GM20000 (cell line): Measurements from ENCODE around the gene B3GNT8.
"Not testable (repeated sequence)": the region's sequence is repeated elsewhere in the genome, so short reads cannot be mapped to it uniquely, and the experiment has no call there.

Source experiments
- DNase-seq: peaks from one replicate; pipeline ENCODE4 v3.0.0; 2012; ENCODE audit warnings: low spot score
- TF ChIP-seq, protein P1 (sequence below): IDR thresholded peaks from 2 replicates; pipeline ENCODE4 v1.5.1; 2012; ENCODE audit warnings: mild to moderate bottlenecking, control low read depth; ENCODE audit errors: extremely low read depth, missing control alignments

The B3GNT8 gene

DNA sequence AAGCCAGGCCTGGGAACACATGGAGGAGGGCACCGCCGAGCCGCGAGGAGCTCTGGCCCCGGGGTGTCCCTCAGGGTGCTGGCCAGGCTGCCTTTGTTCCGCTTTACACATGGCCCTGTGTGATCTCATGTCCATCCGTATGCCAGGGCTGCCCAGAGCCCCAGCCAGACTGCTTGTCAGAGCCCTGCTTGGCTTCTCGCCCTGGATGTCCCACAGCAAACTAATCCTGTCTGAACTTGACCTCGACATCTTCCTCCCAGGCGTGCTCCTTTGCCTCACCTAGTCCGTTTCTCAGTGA lies 15.3 kb downstream of the B3GNT8 start:
- TF ChIP-seq, protein P1, sequence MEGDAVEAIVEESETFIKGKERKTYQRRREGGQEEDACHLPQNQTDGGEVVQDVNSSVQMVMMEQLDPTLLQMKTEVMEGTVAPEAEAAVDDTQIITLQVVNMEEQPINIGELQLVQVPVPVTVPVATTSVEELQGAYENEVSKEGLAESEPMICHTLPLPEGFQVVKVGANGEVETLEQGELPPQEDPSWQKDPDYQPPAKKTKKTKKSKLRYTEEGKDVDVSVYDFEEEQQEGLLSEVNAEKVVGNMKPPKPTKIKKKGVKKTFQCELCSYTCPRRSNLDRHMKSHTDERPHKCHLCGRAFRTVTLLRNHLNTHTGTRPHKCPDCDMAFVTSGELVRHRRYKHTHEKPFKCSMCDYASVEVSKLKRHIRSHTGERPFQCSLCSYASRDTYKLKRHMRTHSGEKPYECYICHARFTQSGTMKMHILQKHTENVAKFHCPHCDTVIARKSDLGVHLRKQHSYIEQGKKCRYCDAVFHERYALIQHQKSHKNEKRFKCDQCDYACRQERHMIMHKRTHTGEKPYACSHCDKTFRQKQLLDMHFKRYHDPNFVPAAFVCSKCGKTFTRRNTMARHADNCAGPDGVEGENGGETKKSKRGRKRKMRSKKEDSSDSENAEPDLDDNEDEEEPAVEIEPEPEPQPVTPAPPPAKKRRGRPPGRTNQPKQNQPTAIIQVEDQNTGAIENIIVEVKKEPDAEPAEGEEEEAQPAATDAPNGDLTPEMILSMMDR: no peak
- DNase-seq: no peak

DNA sequence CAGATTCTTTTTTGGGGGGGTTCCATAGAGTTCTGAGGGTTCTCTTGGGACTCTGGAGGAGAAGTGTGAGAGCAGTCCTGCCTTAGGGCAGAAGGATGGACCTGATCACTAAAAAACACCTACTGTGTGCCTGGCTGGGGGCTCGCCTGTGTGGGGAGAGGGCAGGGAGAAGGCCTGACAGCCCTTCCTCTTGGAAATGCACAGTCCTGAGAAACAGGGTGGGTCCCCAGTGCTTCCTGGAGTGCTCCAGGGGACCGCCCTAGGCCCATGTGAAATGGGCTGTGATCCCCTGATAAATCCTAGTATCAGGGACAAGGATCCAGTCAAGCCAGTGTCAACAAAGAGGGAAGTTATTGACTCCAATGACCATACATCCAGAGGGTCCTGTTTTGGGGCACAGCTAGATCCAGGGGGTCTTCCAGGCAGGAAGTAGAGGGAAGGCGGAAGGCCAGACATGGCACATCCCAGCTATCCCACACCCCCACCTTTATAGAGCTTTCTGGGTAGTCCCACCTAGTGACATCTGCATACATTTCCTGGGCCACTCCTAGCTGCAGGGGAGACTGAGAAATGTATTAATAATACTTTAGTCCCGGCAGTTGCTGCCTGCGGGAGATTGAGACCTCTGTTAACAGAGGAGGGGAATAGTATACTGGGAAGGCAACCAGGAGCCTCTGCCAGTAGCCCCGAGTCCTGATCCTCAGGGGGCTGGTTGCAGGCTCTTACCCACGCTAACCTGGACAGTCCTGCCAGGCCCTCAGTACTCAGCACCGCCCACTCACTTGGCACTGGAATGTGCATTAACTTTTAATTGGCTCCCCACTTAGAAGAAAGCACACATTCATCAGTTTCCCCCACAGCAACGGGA lies 15.8 kb downstream of the B3GNT8 start:
- no peak for DNase-seq
- TF ChIP-seq, protein P1: no peak

DNA sequence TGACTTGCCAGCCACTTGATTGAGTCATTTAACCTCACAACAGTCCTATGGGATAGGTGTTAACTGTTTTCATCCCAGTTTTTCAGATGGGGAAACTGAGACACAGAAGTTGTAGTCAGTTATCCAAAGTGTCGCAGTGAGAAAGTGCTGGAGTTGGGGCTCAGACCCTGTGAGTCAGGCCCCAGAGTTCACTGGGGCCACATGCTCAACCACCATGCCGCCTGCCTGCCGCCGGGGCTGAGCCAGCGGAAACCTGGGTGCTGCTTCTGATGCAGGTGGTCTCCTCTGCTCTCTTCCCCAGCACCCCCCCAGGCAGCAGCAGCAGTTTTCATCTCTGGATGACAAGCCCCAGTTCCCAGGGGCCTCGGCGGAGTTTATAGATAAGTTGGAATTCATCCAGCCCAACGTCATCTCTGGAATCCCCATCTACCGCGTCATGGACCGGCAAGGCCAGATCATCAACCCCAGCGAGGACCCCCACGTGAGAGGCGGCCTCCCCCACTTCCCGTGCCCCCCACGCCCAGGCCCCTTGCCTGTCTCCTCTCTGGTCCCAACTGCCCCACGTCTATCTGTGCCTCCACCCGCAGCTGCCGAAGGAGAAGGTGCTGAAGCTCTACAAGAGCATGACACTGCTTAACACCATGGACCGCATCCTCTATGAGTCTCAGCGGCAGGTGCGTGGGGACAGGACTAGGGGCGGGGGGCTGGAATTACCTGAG lies 16.7 kb downstream of the B3GNT8 start:
- no peak for DNase-seq
- TF ChIP-seq, protein P1: no peak

DNA sequence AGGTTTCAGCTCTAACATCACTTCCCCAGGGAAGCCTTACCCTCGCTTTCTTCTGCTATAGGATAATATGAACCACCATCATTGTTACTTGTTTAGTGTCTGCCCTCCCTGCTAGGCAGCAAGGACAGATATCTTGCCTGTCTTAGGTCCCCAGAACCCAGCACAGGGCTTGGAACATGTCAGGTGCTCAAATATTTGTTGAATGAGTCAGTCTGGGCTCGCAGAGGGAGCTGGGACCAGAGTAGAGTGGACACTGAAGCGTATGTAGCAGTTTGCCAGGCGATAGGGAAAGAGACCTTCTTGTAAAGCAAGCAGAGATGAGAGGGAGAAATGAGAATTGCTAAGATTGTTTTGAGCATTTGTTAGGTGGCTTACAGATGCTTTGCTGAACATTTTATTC lies 17.9 kb downstream of the B3GNT8 start:
- no peak for DNase-seq
- TF ChIP-seq, protein P1: no peak

DNA sequence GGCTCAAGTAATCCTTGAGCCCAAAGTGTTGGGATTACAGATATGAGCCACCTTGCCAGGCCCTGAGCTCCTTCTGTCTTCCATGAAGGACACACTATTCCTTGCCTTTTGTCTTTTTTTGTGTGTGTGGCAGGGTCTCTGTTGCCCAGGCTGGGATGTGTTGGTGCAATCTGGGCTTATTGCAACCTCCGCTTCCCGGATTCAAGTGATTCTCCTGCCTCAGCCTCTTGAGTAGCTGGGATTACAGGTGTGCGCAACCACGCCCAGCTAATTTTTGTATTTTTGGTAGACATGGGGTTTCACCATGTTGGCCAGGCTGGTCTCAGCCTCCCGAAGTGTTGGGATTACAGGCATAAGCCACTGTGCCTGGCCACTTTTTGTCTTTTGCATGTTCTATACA lies 18.3 kb downstream of the B3GNT8 start:
- not testable (repeated sequence) for DNase-seq

DNA sequence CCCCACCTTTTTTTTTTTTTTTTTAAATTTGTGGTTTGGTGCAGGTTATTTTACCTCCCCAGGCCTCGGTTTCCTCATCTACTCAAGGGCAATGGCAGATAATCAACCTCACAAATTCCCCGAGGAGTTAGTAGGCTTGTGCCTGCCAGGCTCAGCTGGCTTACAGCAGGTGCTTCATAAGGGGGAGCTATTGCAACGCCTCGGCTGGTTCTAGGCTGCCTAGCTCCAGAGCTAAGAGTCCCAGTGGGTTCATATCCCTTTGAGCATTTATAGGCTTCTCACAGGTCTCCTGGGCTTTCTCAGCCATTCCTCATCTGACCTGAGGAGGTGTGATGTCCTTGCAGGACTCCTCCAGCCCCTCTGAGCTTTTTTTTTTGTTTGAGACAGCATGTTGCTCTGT lies 18.9 kb downstream of the B3GNT8 start:
- DNase-seq: no peak
- TF ChIP-seq, protein P1: no peak

DNA sequence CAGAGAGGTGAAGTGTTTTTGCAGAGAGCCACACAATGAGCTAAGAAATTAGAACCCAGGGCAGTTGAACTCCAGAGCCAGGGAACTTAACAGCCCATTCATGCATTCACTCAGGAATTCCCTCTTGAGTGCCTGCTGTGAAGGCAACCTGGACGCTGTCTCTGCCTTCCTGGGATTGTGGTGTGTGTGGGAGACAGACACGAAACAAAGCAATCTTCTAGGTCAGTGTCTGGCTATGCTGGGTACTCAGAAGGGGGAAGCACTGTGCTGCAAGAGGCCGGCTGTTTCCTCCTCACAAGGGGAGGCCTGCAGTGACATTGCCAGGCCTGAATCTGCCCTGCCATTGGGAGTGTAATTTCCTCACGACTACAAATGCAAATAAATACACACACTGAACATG lies 19.9 kb downstream of the B3GNT8 start:
- TF ChIP-seq, protein P1: no peak

DNA sequence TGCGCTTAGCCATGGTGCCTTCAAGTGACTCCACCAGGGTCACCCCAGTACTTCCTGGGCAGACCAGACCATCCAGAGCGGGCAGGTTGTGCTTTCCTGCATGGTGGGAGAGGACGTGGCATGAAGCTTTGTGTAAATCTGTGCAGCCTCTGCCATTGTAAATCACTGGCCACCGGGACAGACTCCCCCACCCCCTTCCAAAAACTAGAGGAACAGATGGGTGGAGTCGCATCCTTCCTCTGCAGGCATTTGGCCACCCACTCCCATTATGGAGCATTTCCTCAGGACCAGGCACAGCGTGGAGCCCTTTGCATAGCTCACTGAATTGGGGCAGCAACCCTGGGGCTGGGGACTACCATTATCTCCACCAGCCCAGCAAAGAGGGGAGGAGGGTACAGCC lies 21.4 kb downstream of the B3GNT8 start:
- TF ChIP-seq, protein P1: no peak
- DNase-seq: no peak

More for the DNA sequence above, 19.9 kb downstream of the B3GNT8 start:
- DNase-seq: no peak
